HepG2 (cell line): ENCODE measurements around the gene COLGALT1. TPM values are rescaled to one million over a fixed set of nuclear protein-coding genes. Genes with fewer than 3 reads are reported as not detected.
A peak's percentile ranks its signal among the peaks of the same experiment; 100 is the strongest.

Experiments used
- AKAP8 ChIP-seq: sonication (generic); formaldehyde crosslinking; IDR thresholded peaks from 2 replicates; pipeline ENCODE4 v1.5.1; 2020; ENCODE audit warnings: mild to moderate bottlenecking, missing genetic modification reagents
- ATF7-NPFF ChIP-seq: sonication (generic); formaldehyde crosslinking; IDR thresholded peaks from 2 replicates; pipeline ENCODE4 v1.8.1; 2023; ENCODE audit warnings: mild to moderate bottlenecking, low read depth, missing genetic modification reagents, moderate library complexity
- CBFB ChIP-seq: sonication (generic); formaldehyde crosslinking; IDR thresholded peaks from 2 replicates; pipeline ENCODE4 v1.4.0; 2020; ENCODE audit warnings: missing genetic modification reagents
- CBX5 ChIP-seq: sonication (generic); formaldehyde crosslinking; IDR thresholded peaks from 2 replicates; pipeline ENCODE4 v1.4.0; 2020; ENCODE audit warnings: missing genetic modification reagents, borderline replicate concordance
- DDIT3 ChIP-seq: sonication (generic); formaldehyde crosslinking; IDR thresholded peaks from 2 replicates; pipeline ENCODE4 v1.4.0; 2020; ENCODE audit warnings: mild to moderate bottlenecking, missing genetic modification reagents
- HNF4G ChIP-seq, 2 experiments: sonication (generic) in 1 of 2; formaldehyde crosslinking in 1 of 2; IDR thresholded peaks; 2 replicates each; pipeline versions ENCODE4 v1.4.0 to v1.6.1; 2011 to 2020; ENCODE audit warnings: borderline replicate concordance in 2 of 2, low read depth in 2 of 2, mild to moderate bottlenecking in 2 of 2, low read length in 1 of 2, missing genetic modification reagents in 1 of 2, moderate library complexity in 1 of 2
- NCOA5 ChIP-seq: sonication (generic); formaldehyde crosslinking; IDR thresholded peaks from 2 replicates; pipeline ENCODE4 v1.4.0; 2020; ENCODE audit warnings: missing genetic modification reagents
- SOX5 ChIP-seq: IDR thresholded peaks from 2 replicates; pipeline ENCODE4 v1.6.1; 2016; ENCODE audit warnings: borderline replicate concordance
- TRAFD1 ChIP-seq: sonication (generic); formaldehyde crosslinking; IDR thresholded peaks from 2 replicates; pipeline ENCODE4 v1.5.1; 2020; ENCODE audit warnings: missing genetic modification reagents, mild to moderate bottlenecking, borderline replicate concordance
- ZBTB4 ChIP-seq: sonication (generic); formaldehyde crosslinking; IDR thresholded peaks from 2 replicates; pipeline ENCODE4 v1.4.0; 2020; ENCODE audit warnings: missing genetic modification reagents, mild to moderate bottlenecking, borderline replicate concordance
- ZBTB43 ChIP-seq: sonication (generic); formaldehyde crosslinking; conservative IDR thresholded peaks from 2 replicates; pipeline ENCODE4 v1.4.0; 2020; ENCODE audit warnings: missing genetic modification reagents
- ZEB1 ChIP-seq: IDR thresholded peaks from 2 replicates; pipeline ENCODE4 v1.6.1; 2012; ENCODE audit warnings: mild to moderate bottlenecking, low read depth, inconsistent platforms; ENCODE audit not compliant: insufficient replicate concordance
- ZNF143 ChIP-seq: sonication (generic); formaldehyde crosslinking; IDR thresholded peaks from 2 replicates; pipeline ENCODE4 v1.4.0; 2020; ENCODE audit warnings: missing genetic modification reagents
- ZNF264 ChIP-seq: sonication (generic); formaldehyde crosslinking; IDR thresholded peaks from 2 replicates; pipeline ENCODE4 v1.4.0; 2020; ENCODE audit warnings: missing genetic modification reagents
- ZNF503 ChIP-seq: sonication (generic); formaldehyde crosslinking; IDR thresholded peaks from 2 replicates; pipeline ENCODE4 v1.4.0; 2020; ENCODE audit warnings: missing genetic modification reagents
- ZNF512 ChIP-seq: sonication (generic); formaldehyde crosslinking; IDR thresholded peaks from 2 replicates; pipeline ENCODE4 v1.4.0; 2020; ENCODE audit warnings: mild to moderate bottlenecking, missing genetic modification reagents
- ZNF563 ChIP-seq: sonication (generic); formaldehyde crosslinking; IDR thresholded peaks from 2 replicates; pipeline ENCODE4 v1.8.0; 2022; ENCODE audit warnings: mild to moderate bottlenecking, moderate library complexity, missing genetic modification reagents
- ZNF644 ChIP-seq: IDR thresholded peaks from 2 replicates; pipeline ENCODE4 v1.6.1; 2016; ENCODE audit warnings: low read depth
- polyA plus RNA-seq, 8 experiments: library from polyadenylated mRNA; depleted of rRNA in 3 of 8; stranded (reverse) in 7 of 8; unstranded in 1 of 8; fragments of >200 nt; fragmentation: Illumina TruSeq in 4 of 8; extraction: Trizol in 4 of 8; gene quantifications; 2 replicates each; pipeline versions ENCODE4 v1.2.1 to v1.2.3, GENCODE V29; 2011 to 2016; ENCODE audit warnings: low read depth in 4 of 8, missing spikeins in 1 of 8, mixed read lengths in 1 of 8; ENCODE audit not compliant: insufficient read depth in 1 of 8
- total RNA-seq, 5 experiments: library from RNA; depleted of rRNA; stranded (reverse); fragments of >200 nt; fragmentation: Illumina TruSeq; extraction: Trizol; gene quantifications; 2 replicates each; pipeline ENCODE4 v1.2.3, GENCODE V29; 2016; ENCODE audit warnings: low read depth in 1 of 5

Gene COLGALT1
- total and polyA plus RNA-seq, 2 of the 13 experiments (the other 11 are each of a cell fraction or from before 2014, with no cell fraction given): 58.0 to 211 TPM

- TF ChIP-seq NCOA5 (CRISPR knock-in tag) (no peak), SOX5 (CRISPR knock-in tag) (peak; percentile 70), ZNF143 (CRISPR knock-in tag) (peak; percentile 68), ZNF644 (CRISPR knock-in tag) (no peak), TRAFD1 (CRISPR knock-in tag) (no peak), ZNF503 (CRISPR knock-in tag) (peak; percentile 75; the same call in 1 of the 2 replicates), ZBTB43 (CRISPR knock-in tag) (peak; percentile 96), ZBTB4 (CRISPR knock-in tag) (no peak), HNF4G (IDR thresholded peaks at IDR 0.05; ENCODE audit: borderline replicate concordance, low read depth, low read length) (no peak), HNF4G (CRISPR knock-in tag; IDR thresholded peaks at IDR 0.05; ENCODE audit: borderline replicate concordance, low read depth) (0 out of 2 replicates have a peak, but pooled peaks have one; percentile 42), ZEB1 (no peak), ATF7-NPFF (CRISPR knock-in tag) (peak; percentile 99), ZNF264 (CRISPR knock-in tag) (no peak), ZNF563 (CRISPR knock-in tag) (peak; percentile 99), CBX5 (CRISPR knock-in tag) (no peak; the same call in 1 of the 2 replicates), ZNF512 (CRISPR knock-in tag) (no peak), CBFB (CRISPR knock-in tag) (peak; percentile 84), DDIT3 (no peak), AKAP8 (CRISPR knock-in tag) (peak; percentile 92)
Measured at GRCh38 chr19:17605761-17606589, 50.5 kb downstream of the COLGALT1 start (continued).
